HepG2 (cell line): ENCODE measurements around the gene CCDC148. TPM values are rescaled to one million over a fixed set of nuclear protein-coding genes. Genes with fewer than 3 reads are reported as not detected.
A peak's percentile ranks its signal among the peaks of the same experiment; 100 is the strongest.

Experiments
- ATAC-seq: fragments of 200-7000 bp; cut with Tn5 transposase; 3 replicates; pipeline ENCODE4 v1.9.1; 2020; ENCODE audit warnings: mild to moderate bottlenecking, moderate library complexity
- BruUV-seq: library from RNA; stranded (reverse); fragments of 400-500 nt; replicated peaks from 2 replicates; lab custom pipeline; 2021; lab: Mats Ljungman, UMichigan
- CTCF ChIA-PET: fragments of 300-600 bp; formaldehyde crosslinking; extraction: SDS; loops from one replicate; lab custom pipeline; 2021; ENCODE audit warnings: low total read pairs, inconsistent platforms, low intra/inter-chr PET ratio; lab: Yijun Ruan, JAX
- POLR2A ChIA-PET: fragments of 350-600 bp; sonication (Branson Sonifier 250); formaldehyde crosslinking; loops from one replicate; lab custom pipeline; 2020; ENCODE audit warnings: antibody characterized with exemption, inconsistent platforms; lab: Yijun Ruan, JAX
- DNase-seq: peaks from one replicate; pipeline ENCODE4 v3.0.0-alpha.2; 2015; ENCODE audit warnings: low spot score
- FAIRE-seq: peaks from 3 replicates; lab custom pipeline; 2011; peaks lifted over from hg19 to GRCh38; lab: Jason Lieb, UNC
- H2AFZ ChIP-seq: one replicate; pipeline ENCODE4 v1.6.1; 2011; ENCODE audit warnings: low read length, inconsistent platforms
- H3K27ac ChIP-seq: fragments of 300-600 bp; 3 replicates; pipeline ENCODE4 v1.8.0; 2011; ENCODE audit warnings: mixed run types, mild to moderate bottlenecking, mixed read lengths, low read length, inconsistent platforms; ENCODE audit not compliant: insufficient read depth; ENCODE audit errors: extremely low read length
- H3K27me3 ChIP-seq, 2 experiments: fragments of 200-600 bp in 1 of 2; 2 replicates in 1 of 2; 3 replicates in 1 of 2; pipeline versions ENCODE4 v1.6.0 to v1.8.0; 2011; ENCODE audit warnings: low read length in 2 of 2, mild to moderate bottlenecking in 2 of 2, moderate library complexity in 2 of 2, inconsistent platforms in 1 of 2; ENCODE audit not compliant: insufficient read depth in 2 of 2, control insufficient read depth in 1 of 2
- H3K36me3 ChIP-seq, 2 experiments: fragments of 200-600 bp in 1 of 2; replicated peaks in 1 of 2; 2 replicates in 1 of 2; 3 replicates in 1 of 2; pipeline versions ENCODE4 v1.5.1 to v1.8.0; 2011; ENCODE audit warnings: low read length in 2 of 2, inconsistent platforms in 1 of 2; ENCODE audit not compliant: insufficient read depth in 2 of 2, control insufficient read depth in 1 of 2
- H3K4me1 ChIP-seq: 2 replicates; pipeline ENCODE4 v1.5.1; 2012; ENCODE audit warnings: low read length, inconsistent platforms; ENCODE audit not compliant: insufficient read depth
- H3K4me2 ChIP-seq: 2 replicates; pipeline ENCODE4 v1.6.0; 2011; ENCODE audit warnings: low read depth, low read length, inconsistent platforms
- H3K4me3 ChIP-seq, 3 experiments: fragments of 200-600 bp in 1 of 3; sonication (generic), shearing (Covaris generic) in 1 of 3; replicated peaks in 1 of 3; 2 replicates each; pipeline ENCODE4 v1.5.1; 2011 to 2016; ENCODE audit warnings: low read length in 3 of 3, inconsistent platforms in 2 of 3, low read depth in 2 of 3, mild to moderate bottlenecking in 2 of 3, control low read depth in 1 of 3, mixed read lengths in 1 of 3; ENCODE audit not compliant: insufficient read depth in 1 of 3
- H3K79me2 ChIP-seq: one replicate; pipeline ENCODE4 v1.6.1; 2011; ENCODE audit warnings: low read length, inconsistent platforms; ENCODE audit not compliant: insufficient read depth
- H3K9ac ChIP-seq: 2 replicates; pipeline ENCODE4 v1.6.0; 2011; ENCODE audit warnings: mild to moderate bottlenecking, low read depth, low read length, inconsistent platforms; ENCODE audit not compliant: insufficient read depth
- H3K9me3 ChIP-seq: 2 replicates; pipeline ENCODE4 v1.5.1; 2012; ENCODE audit warnings: mild to moderate bottlenecking, low read length
- H4K20me1 ChIP-seq: 2 replicates; pipeline ENCODE4 v1.6.0; 2011; ENCODE audit warnings: inconsistent platforms, mild to moderate bottlenecking, low read length, moderate library complexity; ENCODE audit not compliant: insufficient read depth
- AFF4 ChIP-seq: sonication (generic); formaldehyde crosslinking; IDR thresholded peaks from 2 replicates; pipeline ENCODE4 v1.4.0; 2020; ENCODE audit warnings: missing genetic modification reagents
- ARID5B ChIP-seq: IDR thresholded peaks from 2 replicates; pipeline ENCODE4 v1.4.0; 2020; ENCODE audit warnings: mild to moderate bottlenecking, missing genetic modification reagents
- RARA ChIP-seq: IDR thresholded peaks from 2 replicates; pipeline ENCODE4 v1.6.1; 2016; ENCODE audit warnings: missing genetic modification reagents, missing compliant biosample characterization
- SOX13 ChIP-seq, 3 experiments: fragments of 450-650 bp in 1 of 3; sonication (generic) in 1 of 3; formaldehyde crosslinking in 1 of 3; IDR thresholded peaks in 2 of 3; conservative IDR thresholded peaks in 1 of 3; 2 replicates each; pipeline versions ENCODE4 v1.5.0 to v1.6.1; 2016 to 2020; ENCODE audit warnings: antibody characterized with exemption in 1 of 3, mild to moderate bottlenecking in 1 of 3, missing compliant biosample characterization in 1 of 3, missing genetic modification reagents in 1 of 3, moderate library complexity in 1 of 3
- SOX5 ChIP-seq: IDR thresholded peaks from 2 replicates; pipeline ENCODE4 v1.6.1; 2016; ENCODE audit warnings: borderline replicate concordance
- THRA ChIP-seq: sonication (generic); formaldehyde crosslinking; IDR thresholded peaks from 2 replicates; pipeline ENCODE4 v1.4.0; 2020; ENCODE audit warnings: missing genetic modification reagents, borderline replicate concordance
- ZFP36L2 ChIP-seq: sonication (generic); formaldehyde crosslinking; IDR thresholded peaks from 2 replicates; pipeline ENCODE4 v1.4.0; 2020; ENCODE audit warnings: missing genetic modification reagents
- ZFP91 ChIP-seq: sonication (generic); formaldehyde crosslinking; IDR thresholded peaks from 2 replicates; pipeline ENCODE4 v1.9.0; 2022; ENCODE audit warnings: missing genetic modification reagents, mild to moderate bottlenecking, borderline replicate concordance
- WGBS: methylation state at CpG from one replicate; pipeline ENCODE4 v1.1.6; 2017; ENCODE audit warnings: low lambda C conversion rate; 5-methylcytosine and 5-hydroxymethylcytosine counted together
- in situ Hi-C: cut with HindIII; loops from 2 replicates; pipeline ENCODE4 v1.10.0; 2017; ENCODE audit warnings: low pct_unique_long_range_greater_than_20kb; ENCODE audit not compliant: extremely low pct_ligation_motif_present
- intact Hi-C: fragments of 100-400 bp; cut with micrococcal nuclease; formaldehyde crosslinking; loops from one replicate; pipeline ENCODE4 v1.10.0; 2022; ENCODE audit not compliant: unreplicated experiment
- polyA plus RNA-seq, 8 experiments: library from polyadenylated mRNA; depleted of rRNA in 3 of 8; stranded (reverse) in 7 of 8; unstranded in 1 of 8; fragments of >200 nt; fragmentation: Illumina TruSeq in 4 of 8; extraction: Trizol in 4 of 8; gene quantifications; 2 replicates each; pipeline versions ENCODE4 v1.2.1 to v1.2.3, GENCODE V29; 2011 to 2016; ENCODE audit warnings: low read depth in 4 of 8, missing spikeins in 1 of 8, mixed read lengths in 1 of 8; ENCODE audit not compliant: insufficient read depth in 1 of 8
- total RNA-seq, 5 experiments: library from RNA; depleted of rRNA; stranded (reverse); fragments of >200 nt; fragmentation: Illumina TruSeq; extraction: Trizol; gene quantifications; 2 replicates each; pipeline ENCODE4 v1.2.3, GENCODE V29; 2016; ENCODE audit warnings: low read depth in 1 of 5

The CCDC148 gene
- total and polyA plus RNA-seq, 2 of the 13 experiments (the other 11 are each of a cell fraction or from before 2014, with no cell fraction given) = 0.30 to 0.49 TPM

GRCh38 chr2:158194229-158194628, 262.3 kb downstream of the CCDC148 start (continued):
- TF ChIP-seq SOX13 (IDR thresholded peaks at IDR 0.05) = no peak
- no peak for TF ChIP-seq SOX13 (CRISPR knock-in tag; conservative IDR thresholded peaks at IDR 0.05 in 1 of 2, IDR thresholded peaks at IDR 0.05 in 1 of 2)
- TF ChIP-seq ZFP36L2 = no peak

GRCh38 chr2:158192515-158193443, 263.8 kb downstream of the CCDC148 start:
- Histone ChIP-seq H3K9ac (peak overlapping the region; percentile 66; the same call in 1 of the 2 replicates), H4K20me1 (no peaks in the 10 kb centered on the region), H3K79me2 (no peaks in the 10 kb centered on the region), H3K27me3 (no peaks in the 10 kb centered on the region), H3K36me3 (no peaks in the 10 kb centered on the region), H2AFZ (no peak overlapping the region), H3K9me3 (no peaks in the 10 kb centered on the region), H3K4me1 (peaks cover 72% of the 10 kb centered on the region), H3K4me3 (peak overlapping the region in 1 of 3 experiments; percentile 34; a peak in 1 of 6 replicates), H3K27ac (peak overlapping the region; percentile 82), H3K4me2 (peak overlapping the region; percentile 73)
- ChIA-PET CTCF (no interaction called here), POLR2A (interaction anchor here (1.0 to 2.7 kb wide), 6 partner anchors 10 to 367 kb away, joined by 3 to 16 read pairs (median 5); partner anchors contain the start of genes CCDC148 and PKP4)
- FAIRE-seq = no peak
- in situ Hi-C loops = no loop called here
- intact Hi-C loops = no loop called here
- no peak for ATAC-seq
- BruUV-seq = no TSS peak
- 96% methylated on average over 2 of the region's 2 CpGs for WGBS
- no peak for DNase-seq
- TF ChIP-seq THRA (CRISPR knock-in tag) (0 out of 2 replicates have a peak, but pooled peaks have one; percentile 30), SOX5 (peak; percentile 15; the same call in 1 of the 2 replicates), ARID5B (CRISPR knock-in tag) (peak; percentile 52; the same call in 1 of the 2 replicates), AFF4 (CRISPR knock-in tag) (no peak), RARA (peak; percentile 71), ZFP91 (no peak)
